Subcutaneous abdominal adipose tissue (tissue), 5 donors: ENCODE measurements around the gene GSTM5.
A peak's percentile ranks its signal among the peaks of the same experiment; 100 is the strongest.

ENCODE experiments used
- H3K27ac ChIP-seq: one replicate; pipeline ENCODE4 v1.7.0; 2013; ENCODE audit warnings: low read depth, mild to moderate bottlenecking, inconsistent platforms, low read length, moderate library complexity
- H3K27me3 ChIP-seq, 5 donors: one replicate each; pipeline ENCODE4 v1.7.0; 2013; ENCODE audit warnings: low read length in 5 of 5, inconsistent platforms in 1 of 5; ENCODE audit not compliant: control insufficient read depth in 5 of 5, insufficient read depth in 4 of 5
- H3K36me3 ChIP-seq, 5 donors: one replicate each; pipeline ENCODE4 v1.7.0; 2013; ENCODE audit warnings: low read length in 5 of 5; ENCODE audit not compliant: control insufficient read depth in 5 of 5, insufficient read depth in 5 of 5
- H3K4me1 ChIP-seq, 5 donors: one replicate each; pipeline ENCODE4 v1.7.0; 2013; ENCODE audit warnings: low read length in 5 of 5, mild to moderate bottlenecking in 3 of 5, moderate library complexity in 1 of 5; ENCODE audit not compliant: control insufficient read depth in 5 of 5, insufficient read depth in 5 of 5
- H3K4me3 ChIP-seq, 5 donors: one replicate each; pipeline ENCODE4 v1.7.0; 2013; ENCODE audit warnings: low read length in 5 of 5, low read depth in 1 of 5
- H3K9ac ChIP-seq, 5 donors: one replicate each; pipeline ENCODE4 v1.7.0; 2013; ENCODE audit warnings: low read length in 5 of 5, mild to moderate bottlenecking in 4 of 5, moderate library complexity in 3 of 5
- H3K9me3 ChIP-seq, 5 donors: one replicate each; pipeline ENCODE4 v1.7.0; 2013; ENCODE audit warnings: low read length in 5 of 5; ENCODE audit not compliant: control insufficient read depth in 5 of 5
- donor health status: healthy.
- donor health status: healthy.
- donor health status: healthy.
- donor health status: healthy.
- donor health status: healthy.

GSTM5 gene

DNA sequence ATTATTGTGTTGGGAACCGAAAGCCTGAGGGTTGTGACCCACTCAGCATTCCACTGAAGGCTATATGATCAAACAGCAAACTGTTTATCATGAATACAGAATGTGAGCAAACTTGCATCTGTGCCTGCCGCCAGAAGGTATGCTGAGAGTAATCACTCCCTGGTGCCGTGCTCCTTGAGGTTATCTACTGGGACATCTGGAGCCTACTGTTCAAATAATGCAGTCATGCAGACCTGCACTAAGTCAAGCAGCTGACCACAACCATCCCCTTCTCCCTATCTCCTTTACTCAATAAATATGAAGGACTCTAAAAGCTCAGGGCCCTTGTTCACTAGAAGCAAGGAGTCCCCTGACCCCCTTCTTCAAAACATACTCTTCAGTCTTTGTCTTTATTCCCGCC is 13.5 kb downstream of the GSTM5 start:
- Histone ChIP-seq H3K36me3 (no peaks in the 10 kb centered on the region), H3K27ac (no peak overlapping the region), H3K4me1 (peaks cover 0 to 5% (median 0%) of the 10 kb centered on the region in 5 donors)

DNA sequence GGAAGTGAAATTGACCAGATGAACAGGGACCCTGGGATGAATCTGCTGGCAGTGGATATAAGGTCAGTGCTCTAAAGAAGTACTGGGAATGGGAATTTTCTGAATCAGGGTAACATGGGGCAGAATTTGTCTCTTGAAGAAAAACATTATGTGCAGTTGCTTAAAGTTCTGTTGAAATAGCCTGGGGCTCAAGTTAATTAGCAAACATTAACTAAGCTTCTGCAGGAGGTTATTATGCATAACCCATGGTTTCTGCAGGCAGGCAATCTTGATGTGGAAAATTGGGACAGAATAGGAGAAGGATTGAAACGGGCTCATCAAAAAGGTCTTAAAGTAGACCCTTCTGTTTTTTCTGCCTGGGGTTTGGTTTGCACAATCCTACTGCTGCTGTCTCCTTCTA is 14.0 kb downstream of the GSTM5 start:
- H3K4me3 ChIP-seq: no peak overlapping the region
- no peaks in the 10 kb centered on the region for H3K27me3 ChIP-seq
- H3K9ac ChIP-seq: no peak overlapping the region
- no peak overlapping the region for H3K27ac ChIP-seq
- peaks cover 0 to 5% (median 0%) of the 10 kb centered on the region in 5 donors for H3K4me1 ChIP-seq
- peaks cover 0 to 2% (median 0%) of the 10 kb centered on the region in 5 donors for H3K9me3 ChIP-seq
- H3K36me3 ChIP-seq: no peaks in the 10 kb centered on the region

More for the DNA sequence above, 13.5 kb downstream of the GSTM5 start:
- Histone ChIP-seq H3K9ac (no peak overlapping the region), H3K9me3 (peaks cover 0 to 2% (median 0%) of the 10 kb centered on the region in 5 donors), H3K27me3 (no peaks in the 10 kb centered on the region), H3K4me3 (no peak overlapping the region)

DNA sequence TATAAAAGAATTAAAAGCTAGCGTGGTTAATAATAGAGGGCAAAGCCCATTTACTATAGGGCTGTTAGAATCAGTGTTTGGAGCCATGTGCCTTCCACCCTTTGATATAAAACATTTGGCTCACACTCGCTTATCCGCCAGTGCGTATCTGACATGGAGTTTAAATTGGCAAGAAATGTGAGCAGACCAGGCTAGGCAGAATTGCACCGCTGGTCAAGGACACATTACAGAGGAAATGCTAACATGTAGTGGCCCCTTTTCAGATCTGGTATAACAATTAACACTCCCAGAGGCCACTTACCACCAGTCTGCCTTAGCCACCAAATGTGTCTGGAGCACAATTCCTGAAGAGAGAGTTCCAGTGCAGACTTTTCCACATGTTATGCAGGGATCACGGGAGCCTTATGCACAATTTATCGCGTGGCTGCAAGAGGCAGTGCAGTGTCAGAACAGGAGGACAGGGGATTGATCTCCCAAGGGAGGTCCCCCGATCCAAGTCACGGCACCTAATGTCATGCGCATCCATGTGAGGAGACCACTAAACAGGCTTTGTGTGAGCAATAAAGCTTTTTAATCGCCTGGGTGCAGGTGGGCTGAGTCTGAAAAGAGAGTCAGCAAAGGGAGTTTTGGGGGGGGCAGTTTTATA is 14.8 kb downstream of the GSTM5 start:
- H3K9ac ChIP-seq: no peak overlapping the region
- peaks cover 0 to 5% (median 0%) of the 10 kb centered on the region in 5 donors for H3K4me1 ChIP-seq
- H3K27me3 ChIP-seq: no peaks in the 10 kb centered on the region
- peaks cover 0 to 2% (median 0%) of the 10 kb centered on the region in 5 donors for H3K9me3 ChIP-seq
- no peak overlapping the region for H3K27ac ChIP-seq
- no peaks in the 10 kb centered on the region for H3K36me3 ChIP-seq
- H3K4me3 ChIP-seq: no peak overlapping the region

DNA sequence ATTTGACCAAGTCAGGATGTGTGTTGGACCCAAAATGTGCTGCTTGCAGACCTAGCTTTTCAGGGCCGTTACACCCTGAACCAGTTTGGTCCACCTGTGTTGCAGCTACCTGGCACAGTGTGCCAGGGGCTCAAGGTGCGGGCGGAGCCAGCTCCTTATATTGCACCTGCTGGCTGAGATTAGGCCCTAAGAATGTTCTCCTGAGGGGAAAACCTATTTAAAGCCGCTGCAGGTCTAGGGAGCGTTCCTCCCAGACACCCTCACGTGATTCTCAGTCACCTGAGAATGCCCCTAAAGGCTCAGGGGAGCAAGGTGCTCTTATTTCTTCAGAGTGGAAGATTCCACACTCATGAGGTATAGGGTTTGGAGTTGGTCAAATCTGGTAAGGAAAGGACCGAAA is 16.8 kb downstream of the GSTM5 start:
- H3K27me3 ChIP-seq: no peaks in the 10 kb centered on the region
- H3K9me3 ChIP-seq: no peaks in the 10 kb centered on the region
- H3K9ac ChIP-seq: no peak overlapping the region
- H3K27ac ChIP-seq: no peak overlapping the region
- H3K36me3 ChIP-seq: no peaks in the 10 kb centered on the region
- no peak overlapping the region for H3K4me3 ChIP-seq
- H3K4me1 ChIP-seq: no peaks in the 10 kb centered on the region

DNA sequence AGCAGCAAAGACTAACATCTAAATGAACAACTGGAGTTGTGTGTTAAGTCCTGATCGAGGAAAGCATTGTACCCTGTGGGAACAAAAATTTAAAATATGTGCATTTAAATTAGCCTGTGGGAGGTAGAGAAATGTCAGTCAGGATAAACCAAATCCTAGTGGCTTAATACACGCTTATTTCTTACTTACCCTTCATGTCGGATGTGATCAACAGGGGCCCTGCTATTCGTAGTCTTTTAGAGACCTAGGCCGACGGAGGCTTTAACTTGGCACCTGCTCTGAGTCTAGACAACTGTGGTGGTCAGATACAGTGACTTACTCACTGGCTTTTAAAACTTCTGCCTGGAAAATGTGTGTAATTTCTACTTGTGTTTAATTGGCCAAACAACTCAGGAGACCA is 18.6 kb downstream of the GSTM5 start:
- Histone ChIP-seq H3K27ac (no peak overlapping the region), H3K4me1 (no peaks in the 10 kb centered on the region), H3K27me3 (no peaks in the 10 kb centered on the region), H3K9me3 (no peaks in the 10 kb centered on the region), H3K4me3 (no peak overlapping the region), H3K36me3 (no peaks in the 10 kb centered on the region), H3K9ac (no peak overlapping the region)

DNA sequence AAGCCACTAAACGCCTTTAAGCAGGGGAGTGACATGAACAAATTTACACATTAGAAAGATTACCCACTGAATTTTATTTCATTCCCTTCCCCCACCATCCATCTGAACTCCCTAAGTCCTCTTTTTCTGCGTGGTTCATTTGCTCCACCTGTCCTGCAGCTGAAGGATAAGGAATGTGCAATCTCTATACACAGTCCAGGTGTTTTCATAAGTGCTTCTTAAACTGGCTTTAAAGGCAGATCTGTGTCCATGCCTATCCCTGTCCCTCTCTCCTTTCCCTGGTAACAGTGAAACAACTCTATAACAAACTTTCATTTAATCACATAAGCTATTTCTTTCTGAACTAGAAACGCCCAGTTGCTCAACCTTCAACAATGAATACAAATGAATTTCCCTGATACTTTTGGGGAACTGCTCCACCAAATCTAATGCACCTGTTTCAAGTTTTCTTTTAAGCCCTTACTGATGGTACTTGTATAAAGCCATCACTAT is 20.4 kb downstream of the GSTM5 start:
- H3K4me1 ChIP-seq: no peaks in the 10 kb centered on the region
- H3K4me3 ChIP-seq: no peak overlapping the region
- H3K27ac ChIP-seq: no peak overlapping the region
- H3K36me3 ChIP-seq: peaks cover 0 to 10% (median 2%) of the 10 kb centered on the region in 5 donors
- H3K9ac ChIP-seq: peak overlapping the region in 1 of 5 donors; percentile 21
- H3K9me3 ChIP-seq: no peaks in the 10 kb centered on the region
- no peaks in the 10 kb centered on the region for H3K27me3 ChIP-seq

DNA sequence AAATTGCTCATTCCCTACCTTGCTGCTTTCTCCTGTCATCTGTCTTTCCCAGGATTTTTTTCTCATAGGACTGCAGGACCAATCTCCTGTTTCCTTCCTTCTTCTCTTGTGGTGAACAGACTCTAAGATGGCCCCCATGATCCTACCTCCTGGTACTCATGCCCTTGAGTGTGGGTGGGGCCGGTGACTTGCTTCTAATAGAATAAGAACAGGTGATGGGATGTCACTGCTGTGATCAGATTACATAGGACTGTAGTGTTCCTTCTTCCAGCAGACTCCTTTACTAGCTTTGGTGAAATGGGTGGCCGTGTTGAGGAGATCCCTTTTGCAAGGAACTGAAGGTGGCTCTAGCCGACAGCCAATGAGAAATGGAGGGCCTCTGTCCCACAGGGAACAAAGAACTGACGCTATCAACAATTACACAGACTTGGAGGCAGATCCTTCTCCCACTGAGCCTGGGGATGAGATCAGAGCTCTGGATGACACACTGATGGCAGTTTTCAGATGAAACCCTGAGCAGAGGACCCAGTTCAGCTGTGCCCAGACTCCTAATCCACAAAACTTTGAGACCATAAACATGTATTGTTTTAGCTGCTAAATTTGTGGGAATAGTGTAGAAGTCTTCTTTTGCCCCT is 21.3 kb downstream of the GSTM5 start:
- H3K4me1 ChIP-seq: no peaks in the 10 kb centered on the region
- H3K27ac ChIP-seq: no peak overlapping the region
- peaks cover 0 to 16% (median 3%) of the 10 kb centered on the region in 5 donors for H3K36me3 ChIP-seq
- no peak overlapping the region for H3K4me3 ChIP-seq
- no peak overlapping the region for H3K9ac ChIP-seq
- H3K27me3 ChIP-seq: no peaks in the 10 kb centered on the region
- H3K9me3 ChIP-seq: no peaks in the 10 kb centered on the region

DNA sequence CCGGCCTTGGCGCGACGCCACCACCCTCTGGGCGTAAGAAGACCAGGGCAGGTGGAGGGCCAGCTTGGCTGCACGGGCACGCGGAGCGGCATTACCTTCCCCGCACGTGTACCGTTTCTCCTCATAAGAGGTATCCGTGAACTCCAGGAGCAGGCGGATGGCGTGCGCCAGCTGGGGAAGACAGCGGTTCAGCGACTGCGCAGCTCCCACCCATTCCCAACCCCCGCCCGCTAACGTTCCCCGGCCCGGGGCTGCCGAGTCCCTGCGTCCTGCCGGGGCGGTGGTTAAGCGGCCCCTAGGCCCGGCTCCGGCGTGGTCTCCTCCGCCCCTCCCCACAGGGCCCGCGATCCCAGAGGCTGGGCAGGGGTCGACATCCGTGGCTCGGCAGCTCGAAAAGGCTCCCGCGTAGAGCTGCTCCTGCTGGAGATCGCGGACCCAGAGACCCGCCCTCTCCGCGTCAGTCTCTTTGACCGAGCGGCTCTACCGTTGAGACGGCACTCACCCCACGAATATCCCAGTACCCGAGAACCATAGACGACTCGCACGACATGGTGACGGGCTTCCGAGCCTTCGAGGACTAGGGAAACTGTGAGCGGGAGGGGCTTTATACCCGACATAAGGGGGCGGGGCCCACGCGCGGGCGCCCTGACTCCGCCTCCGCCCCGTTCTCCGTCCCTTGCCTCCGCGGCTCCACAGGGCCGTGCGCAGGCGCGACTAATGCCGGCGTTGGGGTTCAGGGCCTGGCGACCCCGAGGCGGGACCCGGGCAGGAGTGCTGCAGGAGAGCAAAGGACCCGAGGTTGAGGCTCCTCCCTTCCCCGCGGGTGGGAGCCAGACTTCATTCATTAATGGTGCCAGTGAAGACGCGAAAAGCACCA is 27.9 kb downstream of the GSTM5 start:
- Histone ChIP-seq H3K27ac (no peak overlapping the region), H3K4me3 (peak overlapping the region; percentile 60 to 83 (median 76)), H3K27me3 (no peaks in the 10 kb centered on the region), H3K36me3 (peaks cover 0 to 16% (median 3%) of the 10 kb centered on the region in 5 donors), H3K9ac (peak overlapping the region in 4 of 5 donors; percentile 63 to 75 (median 68)), H3K4me1 (peaks cover 2 to 20% (median 13%) of the 10 kb centered on the region in 5 donors), H3K9me3 (no peaks in the 10 kb centered on the region)

DNA sequence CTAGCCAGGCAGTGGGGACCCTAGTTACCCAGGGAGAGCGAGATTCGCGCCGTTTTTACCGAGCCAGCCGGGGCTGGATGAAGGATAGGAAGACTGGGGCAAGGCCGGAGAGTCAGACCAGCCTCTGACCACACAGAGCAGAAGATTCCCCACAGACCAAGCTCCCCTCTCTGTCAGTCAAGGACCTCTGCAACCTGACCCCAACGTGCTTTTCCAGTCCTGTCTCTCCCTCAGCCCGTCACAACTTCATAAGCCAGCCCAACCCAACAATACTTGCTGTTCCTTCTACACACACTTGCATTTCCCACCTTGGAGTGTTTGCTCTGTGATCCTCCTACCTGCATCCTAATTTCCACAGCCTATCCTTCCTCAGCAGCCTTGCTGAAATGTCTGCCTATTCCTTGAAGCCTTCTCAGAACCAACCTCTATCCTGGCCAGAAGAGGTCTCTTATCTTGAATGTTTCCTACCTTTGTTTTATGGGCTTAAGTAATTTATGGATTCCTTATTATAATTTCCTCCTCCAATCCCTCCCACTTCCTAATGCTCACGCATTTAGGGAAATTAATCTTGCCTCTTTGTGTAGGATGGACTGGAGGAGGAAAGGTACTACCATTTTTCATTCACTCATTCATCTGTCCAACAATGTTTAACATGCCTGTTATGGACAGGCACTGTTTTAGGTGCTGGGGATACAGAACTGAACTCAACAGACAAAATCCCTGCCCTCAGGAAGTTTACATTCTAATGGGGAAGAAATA is 28.7 kb downstream of the GSTM5 start, which contains the start of gene GSTM3:
TSS of gene GSTM3 (minus strand) at position 424 of the 759 bp plus-strand sequence. CDS start 751 bp downstream, outside the sequence.
- Histone ChIP-seq H3K9me3 (no peaks in the 10 kb centered on the region), H3K27me3 (no peaks in the 10 kb centered on the region), H3K27ac (no peak within 1 kb of the TSS), H3K4me3 (peak within 1 kb of the TSS; percentile 60 to 83 (median 76)), H3K4me1 (peaks cover 2 to 20% (median 13%) of the 10 kb centered on the region in 5 donors), H3K36me3 (peaks cover 0 to 16% (median 3%) of the 10 kb centered on the region in 5 donors), H3K9ac (peak within 1 kb of the TSS in 4 of 5 donors; percentile 63 to 75 (median 68))
